Ovary (tissue), 9 donors: ENCODE results near the gene MCAT. TPM values are rescaled to one million over a fixed set of nuclear protein-coding genes. Genes with fewer than 3 reads are reported as not detected.

Source experiments
- DNase-seq, 5 donors: peaks; one replicate each; pipeline ENCODE4 v3.0.0-alpha.2; 2019 to 2020
- H3K27ac ChIP-seq, 2 donors: fragments of 200-600 bp; one replicate each; pipeline versions ENCODE4 v1.5.1 to v1.8.0; 2019 to 2022
- H3K27me3 ChIP-seq: fragments of 200-600 bp; one replicate; pipeline ENCODE4 v1.8.0; 2022
- H3K36me3 ChIP-seq: fragments of 200-600 bp; sonication (generic); one replicate; pipeline ENCODE4 v1.5.1; 2019
- H3K4me1 ChIP-seq: one replicate; pipeline ENCODE4 v1.8.1; 2013; ENCODE audit warnings: mild to moderate bottlenecking, moderate library complexity; ENCODE audit not compliant: insufficient read depth
- H3K4me3 ChIP-seq: fragments of 200-600 bp; sonication (generic); one replicate; pipeline ENCODE4 v1.5.1; 2017
- H3K9me3 ChIP-seq, 2 donors: fragments of 200-600 bp in 1 of 2; sonication (generic) in 1 of 2; one replicate each; pipeline versions ENCODE4 v1.5.1 to v1.8.1; 2013 to 2019; ENCODE audit warnings: mild to moderate bottlenecking in 1 of 2, moderate library complexity in 1 of 2
- EP300 ChIP-seq: sonication (generic); formaldehyde crosslinking; IDR thresholded peaks from one replicate; pipeline ENCODE4 v1.6.1; 2017; ENCODE audit warnings: antibody characterized with exemption
- POLR2A ChIP-seq: fragments of 450-650 bp; IDR thresholded peaks from one replicate; pipeline ENCODE4 v1.6.1; 2017; ENCODE audit warnings: antibody characterized with exemption, mild to moderate bottlenecking, moderate library complexity
- WGBS, 3 donors: extraction: QIAGEN DNeasy Blood & Tissue Kit in 1 of 3; methylation state at CpG; one replicate each; pipeline versions ENCODE4 v1.1.5 to v1.1.7; 2013 to 2017; 5-methylcytosine and 5-hydroxymethylcytosine counted together
- intact Hi-C, 4 donors: fragments of 100-400 bp; cut with DNase I; formaldehyde crosslinking; loops; one replicate each; pipeline versions ENCODE4 v1.11.0 to v1.15.1; 2022 to 2023
- polyA plus RNA-seq, 2 donors: library from polyadenylated mRNA; stranded (reverse); fragments of 200-250 nt in 1 of 2; fragments of 350-450 nt in 1 of 2; fragmentation: Illumina TruSeq in 1 of 2; extraction: RNeasy Lipid Tissue Mini Kit (QIAGEN cat#74804) in 1 of 2; gene quantifications; one replicate each; pipeline ENCODE4 v1.2.3, GENCODE V29; 2013 to 2014
- total RNA-seq, 7 donors: library from RNA; depleted of rRNA in 2 of 7; stranded (reverse); fragments of >200 nt in 2 of 7; fragmentation: NEBNext Ultra II Directional in 3 of 7; extraction: Animal tissue kit (Norgen Biotek cat#: 25700) in 3 of 7; gene quantifications; one replicate each; pipeline versions ENCODE4 v1.1.0 to v1.2.4, GENCODE V29; 2016 to 2023
- TF ChIP-seq, protein P1 (sequence below), 3 donors: fragments of 450-650 bp in 2 of 3; fragments of 200-600 bp in 1 of 3; IDR thresholded peaks; one replicate each; pipeline versions ENCODE4 v1.5.1 to v1.8.0; 2016 to 2022; ENCODE audit warnings: antibody characterized with exemption in 3 of 3, mild to moderate bottlenecking in 1 of 3
- donor health status: DM: no; HTN: no; CAD: no; lungs with moderate emphysema.
- donor health status: DM: no; HTN: no; CAD: no.
- donor health status: Bipolar disorder and iron deficiency.
- donor health status: DM: yes; HTN: yes; CAD: no.
- donor health status: DM: no; HTN: no; CAD: no.
- donor health status: DM: yes; HTN: yes; CAD: no.

MCAT gene
- total and polyA plus RNA-seq, 9 donors, result 7.5 to 34.0 (median 15.9) TPM

DNA sequence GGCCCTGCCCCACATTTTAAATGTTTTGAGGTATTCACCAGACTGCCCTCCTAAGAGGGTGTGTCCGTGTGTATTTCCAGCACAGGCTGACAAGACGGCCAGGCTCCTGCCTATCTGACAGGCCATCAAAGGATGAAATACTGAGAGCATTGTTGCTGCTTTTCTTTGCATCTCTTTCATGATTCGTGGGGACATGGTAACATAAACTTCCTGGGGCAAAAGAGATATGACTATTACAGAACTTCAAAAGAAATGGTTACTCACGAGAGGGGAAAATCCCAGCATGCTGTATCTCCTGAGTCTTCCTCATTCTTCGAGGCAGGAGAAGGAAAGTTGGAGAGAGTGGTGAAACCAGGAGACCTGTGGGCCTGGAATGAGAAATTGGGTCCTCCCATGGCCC, 43.0 kb downstream of the MCAT start:
- intact Hi-C loops, result no loop called here
- TF ChIP-seq EP300, result no peak
- TF ChIP-seq, protein P1, sequence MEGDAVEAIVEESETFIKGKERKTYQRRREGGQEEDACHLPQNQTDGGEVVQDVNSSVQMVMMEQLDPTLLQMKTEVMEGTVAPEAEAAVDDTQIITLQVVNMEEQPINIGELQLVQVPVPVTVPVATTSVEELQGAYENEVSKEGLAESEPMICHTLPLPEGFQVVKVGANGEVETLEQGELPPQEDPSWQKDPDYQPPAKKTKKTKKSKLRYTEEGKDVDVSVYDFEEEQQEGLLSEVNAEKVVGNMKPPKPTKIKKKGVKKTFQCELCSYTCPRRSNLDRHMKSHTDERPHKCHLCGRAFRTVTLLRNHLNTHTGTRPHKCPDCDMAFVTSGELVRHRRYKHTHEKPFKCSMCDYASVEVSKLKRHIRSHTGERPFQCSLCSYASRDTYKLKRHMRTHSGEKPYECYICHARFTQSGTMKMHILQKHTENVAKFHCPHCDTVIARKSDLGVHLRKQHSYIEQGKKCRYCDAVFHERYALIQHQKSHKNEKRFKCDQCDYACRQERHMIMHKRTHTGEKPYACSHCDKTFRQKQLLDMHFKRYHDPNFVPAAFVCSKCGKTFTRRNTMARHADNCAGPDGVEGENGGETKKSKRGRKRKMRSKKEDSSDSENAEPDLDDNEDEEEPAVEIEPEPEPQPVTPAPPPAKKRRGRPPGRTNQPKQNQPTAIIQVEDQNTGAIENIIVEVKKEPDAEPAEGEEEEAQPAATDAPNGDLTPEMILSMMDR (IDR thresholded peaks at IDR 0.05), result no peak
- Histone ChIP-seq H3K27me3 (no peaks in the 10 kb centered on the region), H3K4me1 (peaks cover 12% of the 10 kb centered on the region), H3K9me3 (no peaks in the 10 kb centered on the region), H3K27ac (no peak overlapping the region), H3K4me3 (no peak overlapping the region), H3K36me3 (no peaks in the 10 kb centered on the region)
- no peak for DNase-seq
- WGBS, 3 donors, result 57 to 70% (median 70%) methylated on average over 5 of the region's 5 CpGs

DNA sequence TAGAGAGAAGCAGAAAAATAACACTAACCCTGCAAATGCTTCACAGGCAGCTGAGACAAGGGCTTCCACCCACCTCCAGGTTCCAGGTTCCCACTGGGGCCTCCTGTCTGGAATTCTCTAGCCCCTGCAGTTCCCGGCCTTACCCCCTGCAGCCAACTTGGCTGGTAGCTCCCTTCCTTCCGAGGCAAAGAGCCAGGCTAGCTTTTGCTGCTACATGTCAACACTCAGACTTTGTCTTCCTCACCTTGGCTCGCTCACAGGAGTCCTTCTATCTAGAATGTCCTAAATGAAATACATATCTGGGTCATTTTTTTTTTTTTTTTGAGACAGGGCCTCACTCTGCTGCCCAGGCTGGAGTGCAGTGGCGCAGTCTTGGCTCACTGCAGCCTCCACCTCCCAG, 44.1 kb downstream of the MCAT start:
- no peaks in the 10 kb centered on the region for H3K9me3 ChIP-seq
- H3K4me3 ChIP-seq, result no peak overlapping the region
- peaks cover 12% of the 10 kb centered on the region for H3K4me1 ChIP-seq
- TF ChIP-seq, protein P1 (IDR thresholded peaks at IDR 0.05), result no peak
- TF ChIP-seq EP300 (no peak), POLR2A (no peak)
- no peak overlapping the region for H3K27ac ChIP-seq
- no peaks in the 10 kb centered on the region for H3K27me3 ChIP-seq
- no peaks in the 10 kb centered on the region for H3K36me3 ChIP-seq
- WGBS, 3 donors, result 77 to 80% (median 78%) methylated on average over 4 of the region's 4 CpGs
- intact Hi-C loops, result loop anchor here in 1 of 4 donors (10.0 kb wide), 1 partner anchor 434 kb away; no protein-coding TSS in a partner anchor
- no peak for DNase-seq

DNA sequence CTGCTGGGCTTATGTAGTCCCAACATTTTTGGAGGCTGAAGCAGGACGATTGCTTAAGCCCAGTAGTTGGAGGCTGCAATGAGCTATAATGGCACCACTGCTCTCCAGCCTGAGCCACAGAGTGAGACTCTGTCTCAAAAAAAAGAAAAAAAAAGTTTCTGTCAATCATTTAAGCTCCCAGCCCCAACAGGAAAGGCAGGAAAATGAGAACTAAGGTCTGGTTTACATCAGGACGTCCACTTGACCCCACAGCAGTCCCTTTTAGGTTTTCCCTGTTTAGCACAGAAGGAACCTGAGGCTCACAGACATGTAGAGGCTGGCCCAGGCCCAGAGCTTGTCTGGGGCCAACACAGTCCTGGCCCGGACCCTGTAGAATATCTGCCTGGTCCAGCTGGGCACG, 44.8 kb downstream of the MCAT start:
- intact Hi-C loops, result loop anchor here in 1 of 4 donors (10.0 kb wide), 1 partner anchor 434 kb away; no protein-coding TSS in a partner anchor
- TF ChIP-seq, protein P1 (IDR thresholded peaks at IDR 0.05), result no peak
- TF ChIP-seq EP300 (no peak), POLR2A (no peak)
- no peaks in the 10 kb centered on the region for H3K27me3 ChIP-seq
- WGBS, 3 donors, result 74 to 85% (median 75%) methylated on average over 4 of the region's 4 CpGs
- no peak overlapping the region for H3K27ac ChIP-seq
- H3K9me3 ChIP-seq, result no peaks in the 10 kb centered on the region
- peaks cover 12% of the 10 kb centered on the region for H3K4me1 ChIP-seq
- no peak overlapping the region for H3K4me3 ChIP-seq
- H3K36me3 ChIP-seq, result no peaks in the 10 kb centered on the region
- no peak for DNase-seq

DNA sequence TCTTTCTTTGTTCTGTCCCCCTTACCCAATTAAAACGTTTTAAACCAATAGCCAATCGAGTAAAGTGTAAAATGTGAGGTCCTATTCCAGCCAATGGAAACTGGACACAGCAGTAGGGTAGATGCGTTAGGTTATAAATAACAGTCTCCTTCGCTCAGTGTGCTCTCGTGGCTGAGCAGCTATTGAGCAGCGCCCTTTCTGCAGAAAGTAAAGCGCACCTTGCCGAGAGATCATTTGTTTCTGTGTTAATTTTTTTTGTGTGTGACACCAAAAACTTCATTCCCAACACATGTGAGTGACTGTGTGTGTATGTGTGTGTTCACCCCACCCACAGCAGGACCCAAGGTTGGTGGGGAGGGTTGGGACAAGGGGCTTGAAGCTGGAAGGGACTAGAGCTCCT, 46.8 kb downstream of the MCAT start:
- no peak for DNase-seq
- Histone ChIP-seq H3K9me3 (no peaks in the 10 kb centered on the region), H3K4me1 (peaks cover 10% of the 10 kb centered on the region), H3K36me3 (no peaks in the 10 kb centered on the region), H3K27me3 (no peaks in the 10 kb centered on the region), H3K27ac (no peak overlapping the region), H3K4me3 (no peak overlapping the region)
- intact Hi-C loops, result loop anchor here in 1 of 4 donors (10.0 kb wide), 1 partner anchor 432 kb away; no protein-coding TSS in a partner anchor
- TF ChIP-seq, protein P1 (IDR thresholded peaks at IDR 0.05), result no peak
- TF ChIP-seq POLR2A (no peak), EP300 (no peak)
- WGBS, 3 donors, result 83 to 88% (median 86%) methylated on average over 8 of the region's 8 CpGs
